ENCODE measurements around the gene NRIP1. TPM values are rescaled to one million over a fixed set of nuclear protein-coding genes. Genes with fewer than 3 reads are reported as not detected.

Gene NRIP1
- polyA plus RNA-seq, 1 donor from 2014 or later: 48.4 TPM

DNA sequence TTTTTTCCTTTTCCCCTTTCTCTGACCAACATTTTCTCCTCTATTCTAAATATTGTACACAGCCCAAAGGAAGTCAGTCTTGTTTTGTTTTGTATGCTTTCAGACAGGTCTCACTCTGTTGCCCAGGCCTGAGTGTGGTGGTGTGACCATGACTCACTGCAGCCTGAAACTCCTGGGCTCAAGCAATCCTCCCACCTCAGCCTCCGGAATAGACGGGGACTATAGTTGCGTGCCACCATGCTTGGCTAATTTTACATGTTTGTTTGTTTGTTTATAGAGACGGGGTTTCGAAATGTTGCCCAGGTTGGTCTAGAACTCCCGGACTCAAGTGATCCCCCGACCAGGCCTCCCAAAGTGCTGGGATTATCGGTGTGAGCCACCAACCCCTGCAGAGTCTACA, 72.8 kb downstream of the NRIP1 start:
- peaks cover 64% of the 10 kb centered on the region for H3K79me2 ChIP-seq (replicated peaks; ENCODE audit: insufficient read depth, low read length)
- H3K4me2 ChIP-seq (ENCODE audit: low read length): no peak overlapping the region
- H4K20me1 ChIP-seq (ENCODE audit: insufficient read depth): no peaks in the 10 kb centered on the region
- no peaks in the 10 kb centered on the region for H3K9me3 ChIP-seq (ENCODE audit: low read length)
- H3K27ac ChIP-seq (ENCODE audit: low read length): no peak overlapping the region
- no peaks in the 10 kb centered on the region for H3K27me3 ChIP-seq (ENCODE audit: insufficient read depth, low read depth, low read length)
- no peak overlapping the region for H2AFZ ChIP-seq (ENCODE audit: low read depth, low read length)
- no peaks in the 10 kb centered on the region for H3K9me2 ChIP-seq (ENCODE audit: insufficient read depth, low read length)
- no peaks in the 10 kb centered on the region for H3F3A ChIP-seq (ENCODE audit: insufficient read depth, low read length, poor library complexity, severe bottlenecking)
- H3K9ac ChIP-seq (ENCODE audit: low read length): no peak overlapping the region
- H3K4me3 ChIP-seq (ENCODE audit: low read length): no peak overlapping the region
- TF ChIP-seq EZH2 (IDR thresholded peaks at IDR 0.05; ENCODE audit: borderline replicate concordance, insufficient read depth, low read length, poor library complexity, severe bottlenecking) (no peak), EP300 (conservative IDR thresholded peaks at IDR 0.05; ENCODE audit: poor library complexity, severe bottlenecking) (no peak), SMC3 (conservative IDR thresholded peaks at IDR 0.05; ENCODE audit: poor library complexity) (no peak)
- no peaks in the 10 kb centered on the region for H3K36me3 ChIP-seq (ENCODE audit: insufficient read depth, low read length)

- Histone ChIP-seq H3K9me3 (ENCODE audit: low read length) (no peaks in the 10 kb centered on the region), H3K4me2 (ENCODE audit: low read length) (no peak overlapping the region), H3K27me3 (ENCODE audit: insufficient read depth, low read depth, low read length) (no peaks in the 10 kb centered on the region), H4K20me1 (ENCODE audit: insufficient read depth) (no peaks in the 10 kb centered on the region), H3K27ac (ENCODE audit: low read length) (no peak overlapping the region), H3K36me3 (ENCODE audit: insufficient read depth, low read length) (no peaks in the 10 kb centered on the region), H3K9ac (ENCODE audit: low read length) (no peak overlapping the region), H2AFZ (ENCODE audit: low read depth, low read length) (no peak overlapping the region), H3K79me2 (replicated peaks; ENCODE audit: insufficient read depth, low read length) (peaks cover 39% of the 10 kb centered on the region), H3K9me2 (ENCODE audit: insufficient read depth, low read length) (no peaks in the 10 kb centered on the region), H3F3A (ENCODE audit: insufficient read depth, low read length, poor library complexity, severe bottlenecking) (no peaks in the 10 kb centered on the region), H3K4me3 (ENCODE audit: low read length) (no peak overlapping the region)
- TF ChIP-seq, protein P1, sequence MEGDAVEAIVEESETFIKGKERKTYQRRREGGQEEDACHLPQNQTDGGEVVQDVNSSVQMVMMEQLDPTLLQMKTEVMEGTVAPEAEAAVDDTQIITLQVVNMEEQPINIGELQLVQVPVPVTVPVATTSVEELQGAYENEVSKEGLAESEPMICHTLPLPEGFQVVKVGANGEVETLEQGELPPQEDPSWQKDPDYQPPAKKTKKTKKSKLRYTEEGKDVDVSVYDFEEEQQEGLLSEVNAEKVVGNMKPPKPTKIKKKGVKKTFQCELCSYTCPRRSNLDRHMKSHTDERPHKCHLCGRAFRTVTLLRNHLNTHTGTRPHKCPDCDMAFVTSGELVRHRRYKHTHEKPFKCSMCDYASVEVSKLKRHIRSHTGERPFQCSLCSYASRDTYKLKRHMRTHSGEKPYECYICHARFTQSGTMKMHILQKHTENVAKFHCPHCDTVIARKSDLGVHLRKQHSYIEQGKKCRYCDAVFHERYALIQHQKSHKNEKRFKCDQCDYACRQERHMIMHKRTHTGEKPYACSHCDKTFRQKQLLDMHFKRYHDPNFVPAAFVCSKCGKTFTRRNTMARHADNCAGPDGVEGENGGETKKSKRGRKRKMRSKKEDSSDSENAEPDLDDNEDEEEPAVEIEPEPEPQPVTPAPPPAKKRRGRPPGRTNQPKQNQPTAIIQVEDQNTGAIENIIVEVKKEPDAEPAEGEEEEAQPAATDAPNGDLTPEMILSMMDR (IDR thresholded peaks at IDR 0.05; ENCODE audit: poor library complexity, severe bottlenecking): no peak
- TF ChIP-seq SMC3 (conservative IDR thresholded peaks at IDR 0.05; ENCODE audit: poor library complexity) (no peak), RAD21 (conservative IDR thresholded peaks at IDR 0.05) (no peak), EZH2 (IDR thresholded peaks at IDR 0.05; ENCODE audit: borderline replicate concordance, insufficient read depth, low read length, poor library complexity, severe bottlenecking) (no peak), EP300 (conservative IDR thresholded peaks at IDR 0.05; ENCODE audit: poor library complexity, severe bottlenecking) (no peak), TAF1 (IDR thresholded peaks at IDR 0.05; ENCODE audit: low read depth) (no peak), POLR2AphosphoS5 (IDR thresholded peaks at IDR 0.05) (no peak), MXI1 (conservative IDR thresholded peaks at IDR 0.05; ENCODE audit: poor library complexity, severe bottlenecking) (no peak), REST (IDR thresholded peaks at IDR 0.05; ENCODE audit: borderline replicate concordance) (no peak)
These were observed 75.4 kb downstream of the NRIP1 start for GRCh38 chr21:14989359-14989758.

All from neural cell (in vitro differentiated cells).